ENCODE measurements around the gene KCNH2. TPM values are rescaled to one million over a fixed set of nuclear protein-coding genes. Genes with fewer than 3 reads are reported as not detected.
"Not testable (repeated sequence)": the region's sequence is repeated elsewhere in the genome, so short reads cannot be mapped to it uniquely, and the experiment has no call there.

KCNH2 gene, protein sequence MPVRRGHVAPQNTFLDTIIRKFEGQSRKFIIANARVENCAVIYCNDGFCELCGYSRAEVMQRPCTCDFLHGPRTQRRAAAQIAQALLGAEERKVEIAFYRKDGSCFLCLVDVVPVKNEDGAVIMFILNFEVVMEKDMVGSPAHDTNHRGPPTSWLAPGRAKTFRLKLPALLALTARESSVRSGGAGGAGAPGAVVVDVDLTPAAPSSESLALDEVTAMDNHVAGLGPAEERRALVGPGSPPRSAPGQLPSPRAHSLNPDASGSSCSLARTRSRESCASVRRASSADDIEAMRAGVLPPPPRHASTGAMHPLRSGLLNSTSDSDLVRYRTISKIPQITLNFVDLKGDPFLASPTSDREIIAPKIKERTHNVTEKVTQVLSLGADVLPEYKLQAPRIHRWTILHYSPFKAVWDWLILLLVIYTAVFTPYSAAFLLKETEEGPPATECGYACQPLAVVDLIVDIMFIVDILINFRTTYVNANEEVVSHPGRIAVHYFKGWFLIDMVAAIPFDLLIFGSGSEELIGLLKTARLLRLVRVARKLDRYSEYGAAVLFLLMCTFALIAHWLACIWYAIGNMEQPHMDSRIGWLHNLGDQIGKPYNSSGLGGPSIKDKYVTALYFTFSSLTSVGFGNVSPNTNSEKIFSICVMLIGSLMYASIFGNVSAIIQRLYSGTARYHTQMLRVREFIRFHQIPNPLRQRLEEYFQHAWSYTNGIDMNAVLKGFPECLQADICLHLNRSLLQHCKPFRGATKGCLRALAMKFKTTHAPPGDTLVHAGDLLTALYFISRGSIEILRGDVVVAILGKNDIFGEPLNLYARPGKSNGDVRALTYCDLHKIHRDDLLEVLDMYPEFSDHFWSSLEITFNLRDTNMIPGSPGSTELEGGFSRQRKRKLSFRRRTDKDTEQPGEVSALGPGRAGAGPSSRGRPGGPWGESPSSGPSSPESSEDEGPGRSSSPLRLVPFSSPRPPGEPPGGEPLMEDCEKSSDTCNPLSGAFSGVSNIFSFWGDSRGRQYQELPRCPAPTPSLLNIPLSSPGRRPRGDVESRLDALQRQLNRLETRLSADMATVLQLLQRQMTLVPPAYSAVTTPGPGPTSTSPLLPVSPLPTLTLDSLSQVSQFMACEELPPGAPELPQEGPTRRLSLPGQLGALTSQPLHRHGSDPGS
- total RNA-seq (1 to 10 TPM; 1.3 to 1.6 TPM), polyA plus RNA-seq (1 to 10 TPM in 2 of 3 donors, under 1 TPM in 1; 0.45 to 2.5 (median 1.5) TPM), total RNA-seq (0 to 3.2 (median 1.0) reads per million in 6 experiments)

DNA sequence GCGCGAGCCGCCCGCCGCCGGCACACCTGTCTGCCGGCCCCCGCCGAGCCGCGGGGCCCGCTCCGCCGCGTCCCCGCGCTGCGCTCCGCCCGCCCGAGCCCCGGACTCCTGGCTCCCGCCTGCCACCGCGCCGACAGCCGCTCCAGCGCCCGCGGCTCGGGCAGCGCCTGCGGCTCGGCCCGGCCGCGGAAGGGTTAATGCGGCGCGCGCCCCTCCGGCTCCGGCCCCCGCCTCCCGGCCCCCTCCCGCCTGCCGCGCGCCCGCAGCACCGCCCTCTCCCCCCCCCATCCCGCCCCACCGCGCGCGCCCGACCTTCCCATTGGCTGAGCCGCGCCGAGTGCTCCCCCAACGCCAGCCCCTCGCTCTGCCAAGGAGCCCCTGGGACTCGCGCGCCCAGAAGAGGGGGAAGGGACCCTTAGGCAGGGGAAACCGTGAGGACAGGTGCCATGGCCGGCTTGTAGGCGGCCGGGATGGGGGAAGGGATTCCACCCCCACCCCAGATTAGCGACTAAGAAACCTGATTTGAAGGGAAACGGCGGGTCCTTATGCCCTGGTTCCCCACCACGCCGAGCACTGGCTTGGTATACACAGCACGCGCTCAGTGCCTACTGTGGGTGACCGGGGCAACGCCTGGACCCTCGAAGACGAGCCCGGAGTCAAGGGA, at the start of gene KCNH2:
KCNH2 (minus strand) TSS at position 196 of the 664 bp plus-strand sequence. CDS start 408 bp downstream, outside the sequence.
- Mint-ChIP-seq H3K27ac (peak within 1 kb of the TSS in 7 of 10 donors; percentile 43 to 87 (median 81)), H3K4me3 (peak within 1 kb of the TSS; percentile 69 to 90 (median 82)), H3K9me3 (no peaks in the 10 kb centered on the region), H3K4me1 (peaks cover 27 to 47% (median 40%) of the 10 kb centered on the region in 4 donors), H3K36me3 (no peaks in the 10 kb centered on the region), H3K27me3 (peaks cover 8 to 47% (median 31%) of the 10 kb centered on the region in 5 donors)
- DNase-seq (peak in 5 of 10 donors; percentile 23 to 45 (median 42)), ATAC-seq (peak in 1 of 2 donors; percentile 12)
- POLR2A ChIA-PET, result interaction anchor here (0.6 to 2.8 kb wide), 3 partner anchors 16 to 50 kb away, joined by 3 to 14 read pairs (median 4); partner anchors contain the start of gene ABCB8

DNA sequence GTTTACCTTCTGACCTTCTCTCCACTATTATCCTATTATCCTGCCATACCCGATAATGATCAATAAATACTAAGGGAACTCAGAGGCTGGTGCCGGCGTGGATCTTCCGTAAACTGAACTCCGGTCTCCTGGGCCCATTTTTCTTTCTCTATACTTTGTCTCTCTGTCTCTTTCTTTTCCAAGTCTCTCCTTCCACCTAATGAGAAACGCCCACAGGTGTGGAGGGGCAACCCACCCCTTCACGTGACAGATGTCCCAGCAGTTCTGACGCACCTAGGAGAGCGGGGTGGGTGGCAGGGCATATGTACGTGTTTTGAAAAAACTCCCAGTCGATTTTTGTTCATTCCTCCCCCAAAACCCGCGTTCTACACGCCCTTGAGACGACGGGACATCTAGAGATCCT, 49.6 kb upstream of the KCNH2 start:
- peak overlapping the region; percentile 86 to 98 (median 95) for H3K4me3 Mint-ChIP-seq
- DNase-seq, H3K27me3 Mint-ChIP-seq, H3K9me3 Mint-ChIP-seq: not testable (repeated sequence)
- peaks cover 10 to 34% (median 28%) of the 10 kb centered on the region in 4 donors for H3K4me1 Mint-ChIP-seq
- peaks cover 0 to 15% (median 2%) of the 10 kb centered on the region in 3 donors for H3K36me3 Mint-ChIP-seq
- POLR2A ChIA-PET, result interaction anchor here (0.6 to 3.5 kb wide), 16 partner anchors 10 to 1156 kb away, joined by 3 to 54 read pairs (median 6); partner anchors contain the start of genes CDK5, FASTK and SLC4A2
- ATAC-seq, result peak in 1 of 2 donors; percentile 53
- peak overlapping the region; percentile 95 to 100 (median 99) for H3K27ac Mint-ChIP-seq

DNA sequence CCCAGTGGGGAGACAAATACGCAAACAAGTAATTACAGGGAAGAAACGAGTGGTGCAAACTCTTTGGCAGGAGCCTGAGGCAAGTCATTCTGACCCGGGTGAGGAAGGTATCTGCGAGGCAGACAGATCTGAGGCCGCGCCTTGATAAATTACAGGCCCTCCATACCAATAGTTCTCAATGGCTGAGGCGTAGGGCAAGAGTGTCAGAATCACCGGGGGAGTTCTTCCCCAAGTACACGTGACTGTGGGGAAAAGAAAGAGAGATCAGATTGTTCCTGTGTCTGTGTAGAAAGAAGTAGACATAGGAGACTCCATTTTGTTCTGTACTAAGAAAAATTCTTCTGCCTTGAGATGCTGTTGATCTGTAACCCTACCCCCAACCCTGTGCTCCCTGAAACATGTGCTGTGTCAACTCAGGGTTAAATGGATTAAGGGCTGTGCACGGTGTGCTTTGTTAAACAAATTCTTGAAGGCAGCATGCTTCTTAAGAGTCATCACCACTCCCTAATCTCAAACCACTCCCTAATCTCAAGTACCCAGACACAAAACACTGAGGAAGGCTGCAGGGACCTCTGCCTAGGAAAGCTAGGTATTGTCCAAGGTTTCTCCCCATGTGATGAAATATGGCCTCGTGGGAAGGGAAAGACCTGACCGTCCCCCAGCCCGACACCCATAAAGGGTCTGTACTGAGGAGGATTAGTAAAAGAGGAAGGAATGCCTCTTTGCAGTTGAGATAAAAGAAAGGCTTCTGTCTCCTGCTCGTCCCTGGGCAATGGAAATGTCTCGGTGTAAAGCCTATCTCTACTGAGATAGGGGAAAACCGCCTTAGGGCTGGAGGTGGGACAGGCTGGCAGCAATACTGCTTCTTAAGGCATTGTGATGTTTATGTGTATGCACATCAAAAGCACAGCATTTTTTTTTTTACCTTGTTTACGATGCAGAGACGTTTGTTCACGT, 48.9 kb upstream of the KCNH2 start:
- not testable (repeated sequence) for ATAC-seq, H3K36me3 Mint-ChIP-seq
- H3K4me3 Mint-ChIP-seq, result peak overlapping the region; percentile 86 to 98 (median 95)

DNA sequence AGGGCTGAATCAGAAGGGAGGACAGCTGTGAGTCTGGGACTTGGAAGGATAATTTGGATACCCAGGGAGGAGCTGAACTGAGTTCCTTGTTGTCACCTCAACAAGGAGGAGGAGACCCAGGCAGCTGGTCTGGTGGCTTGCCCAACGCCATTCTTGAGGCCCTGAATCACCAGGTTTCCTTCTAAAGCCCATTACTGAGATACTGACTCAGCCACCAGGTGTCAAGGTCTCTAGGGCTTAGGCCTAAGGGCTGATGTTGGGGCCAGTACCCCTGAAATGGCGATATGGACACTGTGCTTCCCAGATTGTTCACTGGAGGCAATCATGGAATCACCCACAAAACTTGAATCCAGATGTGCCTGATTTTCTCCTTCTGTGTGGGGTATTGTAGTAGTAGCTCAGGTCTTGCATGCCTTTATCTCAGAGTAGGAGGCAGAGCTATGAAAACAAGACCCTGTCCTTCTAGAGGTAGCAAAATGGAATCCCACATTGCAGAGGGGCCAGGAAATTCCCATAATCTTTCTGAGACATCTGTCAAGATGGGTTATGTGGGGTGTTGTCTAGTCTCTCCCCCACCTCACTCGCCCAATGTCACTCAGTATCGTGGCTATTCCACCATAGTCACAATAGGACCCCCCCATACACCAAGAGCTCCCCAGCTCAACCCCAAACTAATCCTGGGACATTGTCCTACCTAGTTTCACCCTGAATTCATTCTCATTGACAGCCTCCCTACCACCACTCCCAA, 48.0 kb upstream of the KCNH2 start:
- H3K9me3 Mint-ChIP-seq, result no peaks in the 10 kb centered on the region
- POLR2A ChIA-PET, result interaction anchor here (0.9 to 3.5 kb wide), 2 partner anchors 8 to 12 kb away, joined by 3 to 37 read pairs; no protein-coding TSS in a partner anchor
- H3K36me3 Mint-ChIP-seq, result peaks cover 0 to 2% (median under 1%) of the 10 kb centered on the region in 3 donors
- ATAC-seq, result no peak
- H3K27ac Mint-ChIP-seq, result peak overlapping the region; percentile 44 to 100 (median 99)
- H3K4me3 Mint-ChIP-seq, result peak overlapping the region in 3 of 10 donors; percentile 1 to 21 (median 14)
- peaks cover 8 to 27% (median 23%) of the 10 kb centered on the region in 4 donors for H3K4me1 Mint-ChIP-seq
- no peak for DNase-seq
- peaks cover 0 to 4% (median 0%) of the 10 kb centered on the region in 5 donors for H3K27me3 Mint-ChIP-seq

More for the DNA sequence above, 48.9 kb upstream of the KCNH2 start:
- Mint-ChIP-seq H3K27ac (peak overlapping the region; percentile 95 to 100 (median 99)), H3K4me1 (peaks cover 9 to 33% (median 27%) of the 10 kb centered on the region in 4 donors)
- POLR2A ChIA-PET, result interaction anchor here (1.0 to 3.5 kb wide), 5 partner anchors 9 to 53 kb away, joined by 3 to 54 read pairs (median 16); no protein-coding TSS in a partner anchor
- not testable (repeated sequence) for H3K27me3 Mint-ChIP-seq, H3K9me3 Mint-ChIP-seq, DNase-seq

DNA sequence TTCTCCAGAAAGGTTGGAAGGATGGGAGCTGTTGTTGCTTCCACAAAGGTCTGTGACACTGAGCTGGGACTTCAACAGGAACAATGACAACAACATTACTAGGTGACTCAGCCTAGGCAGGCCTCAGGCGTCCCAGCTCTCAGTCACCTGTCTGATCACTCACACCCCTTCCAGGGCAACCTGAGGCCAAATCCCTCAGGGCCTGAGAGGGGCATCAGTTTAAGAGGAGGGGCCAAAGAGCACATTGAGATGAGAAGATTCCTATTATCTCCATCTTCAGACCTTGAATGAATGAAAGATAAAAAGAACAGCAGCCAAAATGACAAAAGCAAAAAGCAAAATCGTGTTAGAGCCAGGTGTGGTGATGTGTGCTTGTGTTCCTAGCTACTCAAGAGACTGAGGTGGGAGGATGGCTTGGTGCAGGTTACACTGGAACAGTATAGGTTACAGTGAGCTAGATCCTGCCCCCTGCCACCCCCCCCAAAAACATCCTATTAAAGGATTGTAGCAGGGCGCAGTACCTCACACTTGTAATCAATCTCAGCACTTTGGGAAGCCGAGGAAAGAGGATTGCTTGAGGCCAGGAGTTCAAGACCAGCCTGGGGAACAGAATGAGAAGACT, 46.4 kb upstream of the KCNH2 start, which contains the start of gene ATG9B:
ATG9B (minus strand) TSS at position 60 of the 622 bp plus-strand sequence. CDS start 71 bp downstream, outside the sequence.
- Mint-ChIP-seq H3K9me3 (no peaks in the 10 kb centered on the region), H3K36me3 (no peaks in the 10 kb centered on the region), H3K4me3 (no peak within 1 kb of the TSS), H3K27me3 (peaks cover 0 to 8% (median 0%) of the 10 kb centered on the region in 5 donors), H3K4me1 (peaks cover 8 to 22% (median 19%) of the 10 kb centered on the region in 4 donors), H3K27ac (peak within 1 kb of the TSS in 7 of 10 donors; percentile 58 to 100 (median 72))
- DNase-seq (no peak), ATAC-seq (no peak)
- POLR2A ChIA-PET, result interaction anchor here (1.0 to 1.4 kb wide), 2 partner anchors 34 to 49 kb away, joined by 3 to 4 read pairs; no protein-coding TSS in a partner anchor

DNA sequence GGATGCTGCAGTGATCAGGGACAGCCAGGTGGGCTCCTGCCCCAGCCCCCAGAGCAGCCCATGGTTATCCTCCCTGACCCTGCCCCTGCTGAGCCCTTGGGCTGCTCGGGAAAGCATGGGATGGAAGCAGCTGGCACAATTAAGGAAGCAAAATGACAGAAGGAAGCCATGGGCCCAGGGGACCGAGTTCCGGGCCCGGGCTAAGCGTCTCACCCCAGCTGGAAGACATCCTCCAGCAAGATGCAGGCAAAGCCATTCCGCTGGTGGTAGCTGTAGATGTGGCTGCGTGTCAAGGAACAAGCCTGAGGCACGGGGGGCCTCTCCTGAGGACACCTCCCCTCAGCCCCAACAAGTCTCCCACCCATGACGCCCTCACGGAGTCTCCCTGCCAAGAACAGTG, 45.1 kb upstream of the KCNH2 start:
- POLR2A ChIA-PET, result interaction anchor here (0.7 to 1.4 kb wide), 2 partner anchors 9 to 48 kb away, joined by 3 to 4 read pairs; no protein-coding TSS in a partner anchor
- Mint-ChIP-seq H3K9me3 (no peaks in the 10 kb centered on the region), H3K27me3 (peaks cover 0 to 8% (median 0%) of the 10 kb centered on the region in 5 donors), H3K4me3 (no peak overlapping the region), H3K36me3 (no peaks in the 10 kb centered on the region), H3K4me1 (peaks cover 14 to 24% (median 20%) of the 10 kb centered on the region in 4 donors), H3K27ac (peak overlapping the region in 3 of 10 donors; percentile 7 to 51 (median 29))
- DNase-seq (no peak), ATAC-seq (no peak)

DNA sequence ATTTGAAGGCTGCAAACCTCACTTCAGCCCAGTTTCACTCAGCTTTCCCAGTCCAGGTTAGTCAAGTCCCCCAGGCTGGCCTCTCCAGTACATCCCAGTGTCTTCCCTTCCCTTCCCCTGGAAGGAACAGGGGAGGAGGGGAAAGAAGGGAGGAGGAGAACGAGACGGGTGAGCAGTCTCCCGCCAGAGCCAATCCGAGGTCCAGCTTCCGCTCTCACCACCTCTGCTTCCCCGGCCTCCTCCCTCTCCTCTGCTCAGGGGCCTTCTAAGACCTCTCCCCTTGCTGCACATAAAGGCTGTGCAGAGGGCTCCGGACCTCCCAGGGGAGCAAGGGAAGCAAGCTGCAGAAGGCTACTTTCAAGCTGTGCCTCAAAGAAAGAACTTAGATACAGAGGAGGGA, 42.1 kb upstream of the KCNH2 start:
- H3K27me3 Mint-ChIP-seq, result peaks cover 0 to 8% (median 0%) of the 10 kb centered on the region in 5 donors
- H3K9me3 Mint-ChIP-seq, result no peaks in the 10 kb centered on the region
- peak overlapping the region in 1 of 10 donors; percentile 11 for H3K27ac Mint-ChIP-seq
- POLR2A ChIA-PET, result interaction anchor here (2.2 to 5.1 kb wide), 4 partner anchors 8 to 47 kb away, joined by 8 to 65 read pairs (median 32); partner anchors contain the start of gene ABCB8
- H3K4me3 Mint-ChIP-seq, result peak overlapping the region in 4 of 10 donors; percentile 39 to 97 (median 66)
- peaks cover 31 to 45% (median 37%) of the 10 kb centered on the region in 4 donors for H3K4me1 Mint-ChIP-seq
- ATAC-seq (no peak), DNase-seq (no peak)
- no peaks in the 10 kb centered on the region for H3K36me3 Mint-ChIP-seq

DNA sequence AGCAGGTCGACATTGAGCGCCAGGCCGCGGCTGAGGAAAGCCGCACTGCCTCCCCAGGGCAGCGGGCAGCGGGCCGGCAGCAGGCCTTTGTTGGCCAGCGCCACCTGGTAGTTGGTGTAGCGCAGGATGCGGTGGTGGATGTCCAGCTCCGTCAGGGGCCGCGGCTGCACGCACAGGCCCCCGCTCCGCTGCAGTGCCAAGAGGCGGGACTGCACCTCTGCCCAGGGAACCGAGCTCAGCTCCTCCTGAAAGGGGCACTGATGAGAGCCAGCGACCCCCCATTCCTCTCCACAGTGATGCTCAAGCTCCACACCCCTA, 41.0 kb upstream of the KCNH2 start:
- peak overlapping the region in 9 of 10 donors; percentile 34 to 97 (median 75) for H3K4me3 Mint-ChIP-seq
- H3K36me3 Mint-ChIP-seq, result no peaks in the 10 kb centered on the region
- no peaks in the 10 kb centered on the region for H3K9me3 Mint-ChIP-seq
- H3K4me1 Mint-ChIP-seq, result peaks cover 37 to 56% (median 49%) of the 10 kb centered on the region in 4 donors
- H3K27ac Mint-ChIP-seq, result peak overlapping the region in 5 of 10 donors; percentile 40 to 99 (median 87)
- POLR2A ChIA-PET, result interaction anchor here (1.1 to 5.1 kb wide), 13 partner anchors 9 to 73 kb away, joined by 3 to 65 read pairs (median 6); partner anchors contain the start of genes ABCB8 and TMUB1
- DNase-seq (no peak), ATAC-seq (no peak)
- H3K27me3 Mint-ChIP-seq, result peaks cover 0 to 5% (median 0%) of the 10 kb centered on the region in 5 donors

Data from naive thymus-derived CD8-positive, alpha-beta T cell (primary cell).